ENCODE results near the gene TNNI3. TPM values are rescaled to one million over a fixed set of nuclear protein-coding genes. Genes with fewer than 3 reads are reported as not detected.

The TNNI3 gene
- total and polyA plus RNA-seq, 9 of the 15 experiments (the other 6 are each of a cell fraction or from before 2014, with no cell fraction given) = 4.7 to 158 (median 42.0) TPM

- ChIA-PET CTCF (ENCODE audit: low intra/inter-chr PET ratio) (no interaction called here), POLR2A (interaction anchor here (0.6 kb wide), 2 partner anchors 31 to 178 kb away, joined by 3 read pairs; no protein-coding TSS in a partner anchor)
- no peak for FAIRE-seq
- Histone ChIP-seq H3K9me3 (replicated peaks; ENCODE audit: control insufficient read depth, insufficient read depth, low read depth, low read length) (no peaks in the 10 kb centered on the region), H3K9ac (ENCODE audit: insufficient read depth in 1 of 2, low read depth in 2 of 2, low read length in 2 of 2) (peak overlapping the region in 1 of 2 experiments; percentile 55; a peak in 2 of 4 replicates), H3K27ac (ENCODE audit: extremely low read depth, low read depth, low read length) (no peak overlapping the region), H3K9me1 (ENCODE audit: control insufficient read depth, insufficient read depth, low read length) (peaks cover 4% of the 10 kb centered on the region), H3K36me3 (ENCODE audit: control insufficient read depth, insufficient read depth, low read length) (peaks cover 67% of the 10 kb centered on the region; the same call in 2 of the 3 replicates), H4K20me1 (replicated peaks; ENCODE audit: control insufficient read depth, insufficient read depth, low read length) (peaks cover 27% of the 10 kb centered on the region), H3K27me3 (ENCODE audit: control insufficient read depth in 2 of 2, insufficient read depth in 2 of 2, low read length in 2 of 2) (no peaks in the 10 kb centered on the region), H3K4me2 (ENCODE audit: insufficient read depth, low read length) (no peak overlapping the region), H3K4me3 (no peak overlapping the region), H3K79me2 (ENCODE audit: control insufficient read depth, insufficient read depth, low read length) (peaks cover 63% of the 10 kb centered on the region), H2AFZ (ENCODE audit: low read depth, low read length) (no peak overlapping the region), H3K4me1 (replicated peaks in 1 of 2; ENCODE audit: control insufficient read depth in 2 of 2, insufficient read depth in 2 of 2, low read length in 2 of 2) (peaks cover 32 to 59% of the 10 kb centered on the region in 2 experiments)
- DNase-seq (ENCODE audit: extremely low read depth in 1 of 4, low spot score in 3 of 4) = no peak
- TF ChIP-seq CBFB (CRISPR knock-in tag; IDR thresholded peaks at IDR 0.05) (no peak), ZC3H4 (CRISPR knock-in tag; IDR thresholded peaks at IDR 0.05; ENCODE audit: borderline replicate concordance) (no peak), MCM3 (IDR thresholded peaks at IDR 0.05) (no peak), NFE2L1 (tag; IDR thresholded peaks at IDR 0.05; ENCODE audit: borderline replicate concordance, low read depth) (no peak), ZNF780A (CRISPR knock-in tag; IDR thresholded peaks at IDR 0.05) (no peak), TBP (optimal IDR thresholded peaks at IDR 0.05; ENCODE audit: low read depth, low read length) (no peak), ZNF75A (CRISPR knock-in tag; IDR thresholded peaks at IDR 0.05) (no peak), EWSR1 (IDR thresholded peaks at IDR 0.05; ENCODE audit: borderline replicate concordance, low read depth, partially characterized antibody) (no peak)
- in situ Hi-C loops (cut with MboI) = no loop called here
- intact Hi-C loops (cut with micrococcal nuclease) = no loop called here
- WGBS (ENCODE audit: insufficient coverage, low coverage, missing lambda C conversion rate) = 88% methylated on average over 20 of the region's 21 CpGs
- ATAC-seq = no peak
- no TSS peak for BruUV-seq (replicated peaks)
These were observed 46.2 kb downstream of the TNNI3 start for GRCh38 chr19:55111238-55111831.
